ENCODE results near the gene ASXL2. TPM values are rescaled to one million over a fixed set of nuclear protein-coding genes. Genes with fewer than 3 reads are reported as not detected.

Gene ASXL2
- total RNA-seq, 1 experiment from 2014 or later, result 34.0 TPM

GRCh38 chr2:25714740-25715139 lies 163.5 kb downstream of the ASXL2 start:
- peak; percentile 30 for DNase-seq (ENCODE audit: unreplicated experiment)
- Mint-ChIP-seq H3K27ac (ENCODE audit: low read depth, unreplicated experiment) (no peak overlapping the region), H3K36me3 (ENCODE audit: insufficient read depth, unreplicated experiment) (no peaks in the 10 kb centered on the region), H3K9me3 (ENCODE audit: unreplicated experiment) (no peaks in the 10 kb centered on the region), H3K27me3 (ENCODE audit: insufficient read depth, unreplicated experiment) (peaks cover 14% of the 10 kb centered on the region), H3K4me1 (ENCODE audit: insufficient read depth, unreplicated experiment) (peaks cover 10% of the 10 kb centered on the region), H3K4me3 (ENCODE audit: unreplicated experiment) (no peak overlapping the region)
- intact Hi-C loops (cut with micrococcal nuclease), result no loop called here
- POLR2A ChIA-PET, result interaction anchor here (1.3 kb wide), 1 partner anchor 16 kb away, joined by 3 read pairs; no protein-coding TSS in a partner anchor
- BruUV-seq (replicated peaks), result no TSS peak
- no peak for TF ChIP-seq CTCF (IDR thresholded peaks at IDR 0.05; ENCODE audit: unreplicated experiment)
- CTCF ChIA-PET, result interaction anchor here (0.6 to 0.9 kb wide), 4 partner anchors 25 to 788 kb away, joined by 3 to 4 read pairs (median 4); no protein-coding TSS in a partner anchor

- ChIA-PET POLR2A (no interaction called here), CTCF (interaction anchor here (0.6 to 3.5 kb wide), 3 partner anchors 12 to 75 kb away, joined by 3 to 23 read pairs (median 3); no protein-coding TSS in a partner anchor)
- Mint-ChIP-seq H3K27ac (ENCODE audit: low read depth, unreplicated experiment) (no peak overlapping the region), H3K36me3 (ENCODE audit: insufficient read depth, unreplicated experiment) (no peaks in the 10 kb centered on the region), H3K4me3 (ENCODE audit: unreplicated experiment) (no peak overlapping the region), H3K4me1 (ENCODE audit: insufficient read depth, unreplicated experiment) (no peaks in the 10 kb centered on the region), H3K9me3 (ENCODE audit: unreplicated experiment) (no peaks in the 10 kb centered on the region), H3K27me3 (ENCODE audit: insufficient read depth, unreplicated experiment) (peaks cover 14% of the 10 kb centered on the region)
- TF ChIP-seq CTCF (IDR thresholded peaks at IDR 0.05; ENCODE audit: unreplicated experiment), result no peak
- no TSS peak for BruUV-seq (replicated peaks)
- no peak for DNase-seq (ENCODE audit: unreplicated experiment)
- intact Hi-C loops (cut with micrococcal nuclease), result no loop called here
These were observed 165.8 kb downstream of the ASXL2 start for GRCh38 chr2:25712455-25712854.

GRCh38 chr2:25711675-25712354 lies 166.5 kb downstream of the ASXL2 start:
- Mint-ChIP-seq H3K27me3 (ENCODE audit: insufficient read depth, unreplicated experiment) (peaks cover 14% of the 10 kb centered on the region), H3K4me3 (ENCODE audit: unreplicated experiment) (no peak overlapping the region), H3K27ac (ENCODE audit: low read depth, unreplicated experiment) (no peak overlapping the region), H3K36me3 (ENCODE audit: insufficient read depth, unreplicated experiment) (no peaks in the 10 kb centered on the region), H3K9me3 (ENCODE audit: unreplicated experiment) (no peaks in the 10 kb centered on the region), H3K4me1 (ENCODE audit: insufficient read depth, unreplicated experiment) (no peaks in the 10 kb centered on the region)
- intact Hi-C loops (cut with micrococcal nuclease), result no loop called here
- ChIA-PET POLR2A (no interaction called here), CTCF (interaction anchor here (0.6 to 3.5 kb wide), 3 partner anchors 12 to 104 kb away, joined by 3 to 23 read pairs (median 9); no protein-coding TSS in a partner anchor)
- no TSS peak for BruUV-seq (replicated peaks)
- no peak for DNase-seq (ENCODE audit: unreplicated experiment)
- no peak for TF ChIP-seq CTCF (IDR thresholded peaks at IDR 0.05; ENCODE audit: unreplicated experiment)

- no peaks in the 10 kb centered on the region for H3K4me1 Mint-ChIP-seq (ENCODE audit: insufficient read depth, unreplicated experiment)
- intact Hi-C loops (cut with micrococcal nuclease), result no loop called here
These were observed 167.5 kb downstream of the ASXL2 start for GRCh38 chr2:25710750-25711149.

More at GRCh38 chr2:25710750-25711149, 167.5 kb downstream of the ASXL2 start:
- ChIA-PET POLR2A (interaction anchor here (0.7 kb wide), 1 partner anchor 10 kb away, joined by 3 read pairs; no protein-coding TSS in a partner anchor), CTCF (interaction anchor here (0.7 to 3.5 kb wide), 3 partner anchors 11 to 144 kb away, joined by 3 to 23 read pairs (median 9); no protein-coding TSS in a partner anchor)
- no peak for DNase-seq (ENCODE audit: unreplicated experiment)
- H3K27ac Mint-ChIP-seq (ENCODE audit: low read depth, unreplicated experiment), result no peak overlapping the region
- BruUV-seq (replicated peaks), result no TSS peak
- H3K27me3 Mint-ChIP-seq (ENCODE audit: insufficient read depth, unreplicated experiment), result peaks cover 14% of the 10 kb centered on the region
- H3K4me3 Mint-ChIP-seq (ENCODE audit: unreplicated experiment), result no peak overlapping the region
- no peak for TF ChIP-seq CTCF (IDR thresholded peaks at IDR 0.05; ENCODE audit: unreplicated experiment)
- no peaks in the 10 kb centered on the region for H3K9me3 Mint-ChIP-seq (ENCODE audit: unreplicated experiment)
- H3K36me3 Mint-ChIP-seq (ENCODE audit: insufficient read depth, unreplicated experiment), result no peaks in the 10 kb centered on the region
